ENCODE results near the gene CTNNA3.

Gene CTNNA3

GRCh38 chr10:65907199-65907712, 1788.7 kb downstream of the CTNNA3 start:
- no peaks in the 10 kb centered on the region for H3K9me3 ChIP-seq
- H3K27me3 ChIP-seq (ENCODE audit: low read depth): no peaks in the 10 kb centered on the region
- in situ Hi-C loops (cut with MboI; ENCODE audit: low sequenced_read_pairs): no loop called here
- no peak for DNase-seq (ENCODE audit: low spot score in 2 of 2)
- no peaks in the 10 kb centered on the region for H3K36me3 ChIP-seq (replicated peaks)
- no peak overlapping the region for H3K4me3 ChIP-seq
- no peaks in the 10 kb centered on the region for H3K4me1 ChIP-seq

DNA sequence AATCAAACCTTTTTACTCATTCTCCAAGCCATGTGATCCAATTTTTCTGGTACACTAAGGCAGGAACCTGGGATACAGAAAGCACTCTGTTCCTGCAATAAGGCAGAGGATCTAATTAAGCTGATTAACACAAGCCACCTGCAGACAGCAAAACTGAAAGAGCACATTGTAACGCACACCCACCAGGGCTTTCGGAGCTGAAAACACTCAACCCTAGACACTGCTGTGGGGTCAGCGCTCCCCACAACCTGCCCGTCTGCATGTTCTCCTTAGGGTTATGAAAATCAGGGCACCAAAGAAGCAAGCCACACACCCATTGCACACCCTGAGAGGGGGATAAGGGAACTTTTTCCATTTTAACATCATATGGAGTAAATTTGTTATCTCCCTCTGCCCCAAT, 1792.4 kb downstream of the CTNNA3 start:
- in situ Hi-C loops (cut with MboI; ENCODE audit: low sequenced_read_pairs): no loop called here
- H3K9me3 ChIP-seq: no peaks in the 10 kb centered on the region
- H3K4me1 ChIP-seq: no peaks in the 10 kb centered on the region
- no peaks in the 10 kb centered on the region for H3K27me3 ChIP-seq (ENCODE audit: low read depth)
- DNase-seq (ENCODE audit: low spot score in 2 of 2): no peak
- no peak overlapping the region for H3K4me3 ChIP-seq
- H3K36me3 ChIP-seq (replicated peaks): no peaks in the 10 kb centered on the region

- no peaks in the 10 kb centered on the region for H3K27me3 ChIP-seq (ENCODE audit: low read depth)
- H3K9me3 ChIP-seq: no peaks in the 10 kb centered on the region
- no peak overlapping the region for H3K4me3 ChIP-seq
- DNase-seq (ENCODE audit: low spot score in 2 of 2): no peak
- no peaks in the 10 kb centered on the region for H3K36me3 ChIP-seq (replicated peaks)
- H3K4me1 ChIP-seq: no peaks in the 10 kb centered on the region
- in situ Hi-C loops (cut with MboI; ENCODE audit: low sequenced_read_pairs): no loop called here
These were observed 1795.7 kb downstream of the CTNNA3 start for GRCh38 chr10:65900271-65900670.

DNA sequence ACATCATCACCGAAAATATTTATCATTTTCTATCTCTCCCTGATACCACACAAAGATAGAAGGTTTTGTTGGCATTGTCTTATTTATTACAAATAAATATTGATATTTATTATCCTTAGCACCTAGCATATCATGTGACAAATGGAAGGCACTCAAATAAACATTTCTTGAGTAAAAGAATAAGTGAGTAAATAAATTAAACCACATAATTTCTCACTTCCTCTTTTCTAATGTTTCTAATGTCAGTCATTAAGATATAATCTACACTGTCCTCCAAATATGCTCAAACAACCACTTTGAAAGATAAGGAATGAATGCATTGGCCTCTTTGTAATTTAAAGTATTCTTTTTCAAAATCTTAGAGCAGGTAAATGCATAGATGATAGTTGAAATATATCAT, 1797.9 kb downstream of the CTNNA3 start:
- H3K4me3 ChIP-seq: no peak overlapping the region
- in situ Hi-C loops (cut with MboI; ENCODE audit: low sequenced_read_pairs): no loop called here
- no peaks in the 10 kb centered on the region for H3K27me3 ChIP-seq (ENCODE audit: low read depth)
- H3K9me3 ChIP-seq: no peaks in the 10 kb centered on the region
- H3K4me1 ChIP-seq: no peaks in the 10 kb centered on the region
- H3K36me3 ChIP-seq (replicated peaks): no peaks in the 10 kb centered on the region
- no peak for DNase-seq (ENCODE audit: low spot score in 2 of 2)

GRCh38 chr10:65894961-65895360, 1801.0 kb downstream of the CTNNA3 start:
- DNase-seq (ENCODE audit: low spot score in 2 of 2): no peak
- Histone ChIP-seq H3K36me3 (replicated peaks) (no peaks in the 10 kb centered on the region), H3K27me3 (ENCODE audit: low read depth) (no peaks in the 10 kb centered on the region), H3K9me3 (no peaks in the 10 kb centered on the region), H3K4me3 (no peak overlapping the region), H3K4me1 (no peaks in the 10 kb centered on the region)
- in situ Hi-C loops (cut with MboI; ENCODE audit: low sequenced_read_pairs): no loop called here

DNA sequence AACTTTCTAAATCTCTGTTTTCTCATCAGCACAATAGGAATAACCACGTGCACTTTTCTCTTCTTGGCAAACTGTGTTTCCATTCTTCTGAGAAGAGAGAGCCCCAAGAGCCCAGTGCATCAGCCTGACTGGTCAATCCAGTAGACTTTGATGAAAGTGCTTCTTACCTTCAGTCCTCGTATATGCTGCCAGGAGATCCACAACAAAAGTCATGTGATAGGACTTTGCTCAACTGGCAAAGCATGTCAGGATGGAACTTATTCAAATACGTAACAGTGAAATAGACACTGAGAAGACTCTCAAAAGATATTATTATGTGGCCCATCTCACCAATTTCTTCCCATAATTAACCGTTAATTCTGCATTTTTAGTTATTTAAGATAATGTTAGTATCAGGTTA, 1801.6 kb downstream of the CTNNA3 start:
- no peak for DNase-seq (ENCODE audit: low spot score in 2 of 2)
- in situ Hi-C loops (cut with MboI; ENCODE audit: low sequenced_read_pairs): no loop called here
- no peaks in the 10 kb centered on the region for H3K4me1 ChIP-seq

GRCh38 chr10:65893676-65894075, 1802.3 kb downstream of the CTNNA3 start:
- DNase-seq (ENCODE audit: low spot score in 2 of 2): no peak
- H3K27me3 ChIP-seq (ENCODE audit: low read depth): no peaks in the 10 kb centered on the region
- in situ Hi-C loops (cut with MboI; ENCODE audit: low sequenced_read_pairs): no loop called here
- H3K4me3 ChIP-seq: no peak overlapping the region
- no peaks in the 10 kb centered on the region for H3K4me1 ChIP-seq
- H3K9me3 ChIP-seq: no peaks in the 10 kb centered on the region
- H3K36me3 ChIP-seq (replicated peaks): no peaks in the 10 kb centered on the region

More for the DNA sequence above, 1801.6 kb downstream of the CTNNA3 start:
- Histone ChIP-seq H3K27me3 (ENCODE audit: low read depth) (no peaks in the 10 kb centered on the region), H3K4me3 (no peak overlapping the region), H3K9me3 (no peaks in the 10 kb centered on the region), H3K36me3 (replicated peaks) (no peaks in the 10 kb centered on the region)

DNA sequence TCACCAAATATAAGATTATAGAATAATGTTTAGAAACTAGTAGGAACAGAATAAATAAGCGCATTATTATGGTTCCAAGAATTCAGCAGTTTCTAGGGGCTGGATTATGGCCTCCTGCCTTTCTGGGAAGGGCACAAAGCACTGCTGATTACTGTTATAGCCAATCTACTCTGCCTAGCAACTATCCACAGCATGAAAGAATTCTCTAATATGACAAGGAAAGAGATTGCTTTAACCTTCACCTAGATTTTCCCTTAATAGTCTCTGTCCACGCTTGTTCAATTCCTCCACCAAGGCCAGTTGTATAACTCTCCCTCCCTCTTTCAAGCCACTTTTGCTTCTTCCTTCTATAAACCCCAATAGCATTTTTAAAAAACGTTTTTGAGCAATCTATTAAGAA, 1803.7 kb downstream of the CTNNA3 start:
- DNase-seq (ENCODE audit: low spot score in 2 of 2): no peak
- Histone ChIP-seq H3K27me3 (ENCODE audit: low read depth) (no peaks in the 10 kb centered on the region), H3K9me3 (no peaks in the 10 kb centered on the region), H3K4me3 (no peak overlapping the region), H3K36me3 (replicated peaks) (no peaks in the 10 kb centered on the region), H3K4me1 (no peaks in the 10 kb centered on the region)
- in situ Hi-C loops (cut with MboI; ENCODE audit: low sequenced_read_pairs): no loop called here

DNA sequence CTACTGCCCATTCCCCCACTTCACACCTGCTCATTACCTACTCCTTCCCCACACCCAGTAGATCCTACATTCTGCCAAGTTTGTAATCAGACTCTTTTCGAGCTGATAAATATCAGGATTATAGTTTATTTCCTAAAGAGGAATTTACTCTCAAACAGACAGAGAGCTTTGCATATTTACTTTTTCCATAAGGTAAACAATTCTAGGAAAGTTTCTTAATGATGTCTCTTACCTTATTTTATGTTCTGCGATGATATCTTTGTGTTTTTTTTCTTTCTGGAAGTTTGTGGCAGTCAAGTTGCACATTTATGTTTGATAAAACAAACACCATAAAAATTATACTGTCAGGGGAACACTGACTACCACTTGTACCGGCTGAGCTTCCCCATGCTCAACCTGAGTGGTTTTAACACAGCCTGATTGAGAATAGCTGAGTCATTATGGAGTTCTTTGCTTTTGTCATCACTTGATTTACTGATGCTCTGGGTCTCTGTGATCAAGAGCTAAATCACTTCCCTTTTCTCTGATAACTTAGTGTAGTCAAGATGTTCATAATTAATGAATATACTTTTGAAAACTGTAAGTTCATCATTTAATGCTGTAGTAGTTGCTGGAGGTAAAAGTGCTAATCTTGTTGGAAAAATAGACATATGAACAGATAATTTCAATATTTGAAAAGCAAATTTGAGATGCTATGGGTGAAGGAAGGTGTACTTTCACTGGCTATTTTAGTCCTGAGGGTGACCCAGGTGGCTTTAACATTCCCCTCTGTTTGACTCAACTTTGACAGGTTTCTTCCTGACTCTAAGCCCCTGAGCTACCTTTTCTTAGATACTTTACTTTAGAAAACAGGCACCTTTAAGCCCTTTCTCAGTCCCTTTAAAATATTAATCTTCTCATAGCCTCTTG, 1804.7 kb downstream of the CTNNA3 start:
- H3K27me3 ChIP-seq (ENCODE audit: low read depth): no peaks in the 10 kb centered on the region
- DNase-seq (ENCODE audit: low spot score in 2 of 2): no peak
- in situ Hi-C loops (cut with MboI; ENCODE audit: low sequenced_read_pairs): no loop called here
- H3K4me1 ChIP-seq: no peaks in the 10 kb centered on the region
- no peaks in the 10 kb centered on the region for H3K36me3 ChIP-seq (replicated peaks)
- H3K9me3 ChIP-seq: no peaks in the 10 kb centered on the region
- no peak overlapping the region for H3K4me3 ChIP-seq

DNA sequence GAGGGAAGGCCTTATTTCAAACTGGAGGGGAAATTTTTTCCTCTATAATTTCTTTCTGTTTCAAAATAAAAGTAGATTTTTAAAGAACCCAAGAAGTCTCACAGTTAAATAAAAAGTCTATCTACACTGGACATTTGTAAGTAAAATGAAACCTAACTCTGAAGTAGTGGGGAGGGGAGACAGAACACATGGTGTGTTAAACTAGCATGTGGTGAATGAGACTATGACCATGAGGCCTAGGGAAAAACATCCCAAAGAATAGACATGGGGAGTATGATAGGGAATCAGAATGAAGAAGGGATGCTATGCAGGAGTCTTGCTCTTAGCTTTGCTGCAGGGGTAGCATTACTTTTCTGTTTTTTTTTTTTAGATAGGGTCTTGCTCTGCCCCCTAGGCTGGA, 1831.5 kb downstream of the CTNNA3 start:
- DNase-seq (ENCODE audit: low spot score in 2 of 2): no peak
- no peaks in the 10 kb centered on the region for H3K36me3 ChIP-seq (replicated peaks)
- H3K9me3 ChIP-seq: no peaks in the 10 kb centered on the region
- in situ Hi-C loops (cut with MboI; ENCODE audit: low sequenced_read_pairs): no loop called here
- no peaks in the 10 kb centered on the region for H3K4me1 ChIP-seq
- no peaks in the 10 kb centered on the region for H3K27me3 ChIP-seq (ENCODE audit: low read depth)
- H3K4me3 ChIP-seq: no peak overlapping the region

DNA sequence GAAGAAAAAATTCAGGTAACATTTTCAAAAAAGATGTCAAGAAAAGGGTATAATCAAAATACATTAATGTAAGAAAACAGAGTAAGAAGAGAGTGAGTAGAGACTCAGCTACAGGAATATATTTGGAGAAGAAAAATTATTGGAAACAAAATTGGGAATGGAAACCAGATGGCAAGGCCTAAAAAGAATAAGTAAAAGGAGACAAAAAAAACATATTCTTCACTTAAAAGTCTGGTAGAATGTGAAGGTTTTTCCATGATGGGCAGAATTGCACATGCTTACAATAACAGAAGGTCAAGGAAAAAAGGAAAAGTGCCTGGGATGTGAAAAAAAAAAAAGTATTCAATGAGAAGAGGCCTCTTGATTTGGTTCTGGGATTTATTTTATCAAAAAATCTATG, 1832.0 kb downstream of the CTNNA3 start:
- Histone ChIP-seq H3K4me3 (no peak overlapping the region), H3K36me3 (replicated peaks) (no peaks in the 10 kb centered on the region), H3K4me1 (no peaks in the 10 kb centered on the region), H3K27me3 (ENCODE audit: low read depth) (no peaks in the 10 kb centered on the region), H3K9me3 (no peaks in the 10 kb centered on the region)
- no peak for DNase-seq (ENCODE audit: low spot score in 2 of 2)
- in situ Hi-C loops (cut with MboI; ENCODE audit: low sequenced_read_pairs): no loop called here

Measured in HAP-1 (cell line).